Activated B cell treated with CpG ODN at 0.5 μM for 24 hours (primary cell): ENCODE data around the gene CHAF1A. TPM values are rescaled to one million over a fixed set of nuclear protein-coding genes. Genes with fewer than 3 reads are reported as not detected.

Source experiments
- ATAC-seq: fragments of 200-7000 bp; cut with Tn5 transposase; one replicate; pipeline ENCODE4 v1.10.0; 2021; ENCODE audit warnings: low read depth, mild to moderate bottlenecking, moderate library complexity
- CTCF ChIA-PET: fragments of 350-600 bp; sonication (Branson Sonifier 250); formaldehyde crosslinking; loops from one replicate; lab custom pipeline; 2021; ENCODE audit warnings: antibody characterized with exemption; lab: Charles Lee
- POLR2A ChIA-PET: fragments of 350-600 bp; sonication (Branson Sonifier 250); formaldehyde crosslinking; loops from one replicate; lab custom pipeline; 2021; ENCODE audit warnings: antibody characterized with exemption; lab: Charles Lee
- DNase-seq: peaks from one replicate; pipeline ENCODE4 v3.0.0; 2022
- H3K27ac Mint-ChIP-seq: one replicate; pipeline ENCODE4 v1.8.0; 2020; ENCODE audit warnings: mixed read lengths
- H3K27me3 Mint-ChIP-seq: one replicate; pipeline ENCODE4 v1.8.0; 2021; ENCODE audit warnings: mixed read lengths
- H3K36me3 Mint-ChIP-seq: one replicate; pipeline ENCODE4 v1.8.0; 2021; ENCODE audit warnings: low read depth, mixed read lengths
- H3K4me1 Mint-ChIP-seq: one replicate; pipeline ENCODE4 v1.8.0; 2021; ENCODE audit warnings: mixed read lengths
- H3K4me3 Mint-ChIP-seq: one replicate; pipeline ENCODE4 v1.8.0; 2020; ENCODE audit warnings: mild to moderate bottlenecking, mixed read lengths
- H3K9me3 Mint-ChIP-seq: one replicate; pipeline ENCODE4 v1.8.0; 2020; ENCODE audit warnings: mixed read lengths
- CTCF ChIP-seq: fragments of 200-600 bp; IDR thresholded peaks from one replicate; pipeline ENCODE4 v1.8.0; 2022; ENCODE audit warnings: antibody characterized with exemption, mild to moderate bottlenecking
- intact Hi-C: fragments of 100-400 bp; cut with micrococcal nuclease; formaldehyde crosslinking; loops from one replicate; pipeline ENCODE4 v1.15.1; 2024
- total RNA-seq: library from RNA; stranded (reverse); gene quantifications from 2 replicates; pipeline ENCODE4 v1.2.3, GENCODE V29; 2022

The CHAF1A gene
- total RNA-seq, 1 donor from 2014 or later: 19.2 TPM

DNA sequence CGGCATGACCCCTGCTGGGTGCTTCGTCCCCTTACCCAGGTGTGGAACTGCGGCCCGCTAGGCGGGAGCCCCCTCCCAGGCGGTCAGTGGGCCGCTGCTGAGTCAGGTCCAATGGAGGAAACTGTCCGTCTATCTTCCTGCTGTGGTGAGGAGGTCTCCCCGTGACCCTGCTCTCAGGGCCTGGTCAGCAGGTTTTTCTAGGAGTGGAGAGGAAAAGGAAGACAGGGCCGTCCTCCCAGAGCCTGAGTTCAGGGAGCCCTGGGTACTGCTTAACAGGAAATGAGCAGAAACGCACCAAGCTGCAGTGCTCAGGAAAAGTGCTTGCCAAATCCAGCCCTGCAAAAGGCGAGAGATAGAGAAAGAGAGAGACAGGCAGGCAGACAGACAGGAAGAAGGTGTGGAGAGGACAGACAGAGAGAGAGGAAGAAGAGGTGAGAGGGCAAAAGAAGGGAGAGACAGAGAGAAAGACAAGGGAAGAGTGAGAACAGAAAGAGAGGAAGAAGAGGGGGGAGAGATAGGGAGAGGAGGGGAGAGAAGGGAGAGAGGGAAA, 12.3 kb upstream of the CHAF1A start:
- Mint-ChIP-seq H3K9me3 (no peaks in the 10 kb centered on the region), H3K27me3 (no peaks in the 10 kb centered on the region), H3K4me3 (no peak overlapping the region), H3K36me3 (peaks cover 49% of the 10 kb centered on the region), H3K27ac (no peak overlapping the region), H3K4me1 (peaks cover 34% of the 10 kb centered on the region)
- ATAC-seq (no peak), DNase-seq (no peak)
- POLR2A ChIA-PET: interaction anchor here (0.6 kb wide), 1 partner anchor 9 kb away, joined by 4 read pairs; no protein-coding TSS in a partner anchor
- TF ChIP-seq CTCF: no peak
- intact Hi-C loops: no loop called here
- CTCF ChIA-PET: interaction anchor here (0.6 to 1.0 kb wide), 2 partner anchors 10 to 395 kb away, joined by 3 to 5 read pairs; partner anchors contain the start of gene SH3GL1

DNA sequence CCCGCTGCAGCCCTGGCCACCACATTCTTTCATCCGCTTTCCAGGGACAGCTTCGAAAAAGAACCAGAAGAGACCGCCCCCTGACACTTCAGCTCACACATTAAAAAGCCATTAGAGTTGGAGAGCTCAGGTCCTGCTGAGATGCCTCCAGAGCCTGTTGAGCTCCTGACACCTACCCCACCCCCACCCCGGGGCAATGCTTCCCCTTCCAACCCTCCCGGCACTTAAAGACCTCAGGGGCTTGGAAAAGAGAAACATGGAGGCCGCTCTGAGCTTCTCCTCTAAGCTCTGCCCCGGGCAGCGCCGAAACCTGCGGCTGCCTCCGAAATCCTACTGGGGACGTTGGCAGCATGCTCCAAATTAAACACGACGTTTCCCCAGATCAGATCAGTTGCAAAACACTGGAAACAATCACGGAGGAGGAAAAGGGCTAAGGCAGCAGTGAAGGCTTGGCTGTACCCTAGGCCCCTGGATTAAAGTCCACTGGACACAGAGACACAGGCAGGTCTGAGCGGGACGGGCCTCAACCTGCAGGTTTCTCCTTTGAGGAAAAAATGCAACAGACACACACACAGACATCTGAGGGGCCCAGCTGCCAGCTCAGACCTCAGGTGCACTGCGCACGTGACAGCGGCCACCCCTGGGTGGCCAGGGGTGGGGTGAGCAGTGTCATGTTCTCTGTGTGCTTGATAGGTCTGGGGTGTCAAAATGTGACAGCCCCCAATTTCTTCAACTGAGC, 11.7 kb upstream of the CHAF1A start:
- Mint-ChIP-seq H3K27ac (no peak overlapping the region), H3K4me3 (no peak overlapping the region), H3K9me3 (no peaks in the 10 kb centered on the region), H3K4me1 (peaks cover 34% of the 10 kb centered on the region), H3K27me3 (no peaks in the 10 kb centered on the region), H3K36me3 (peaks cover 50% of the 10 kb centered on the region)
- ATAC-seq: no peak
- intact Hi-C loops: no loop called here
- TF ChIP-seq CTCF: no peak
- no peak for DNase-seq
- POLR2A ChIA-PET: interaction anchor here (0.5 to 0.6 kb wide), 2 partner anchors 36 to 1405 kb away, joined by 3 to 8 read pairs; no protein-coding TSS in a partner anchor
- CTCF ChIA-PET: interaction anchor here (0.6 to 1.0 kb wide), 2 partner anchors 10 to 396 kb away, joined by 3 to 5 read pairs; partner anchors contain the start of gene SH3GL1

DNA sequence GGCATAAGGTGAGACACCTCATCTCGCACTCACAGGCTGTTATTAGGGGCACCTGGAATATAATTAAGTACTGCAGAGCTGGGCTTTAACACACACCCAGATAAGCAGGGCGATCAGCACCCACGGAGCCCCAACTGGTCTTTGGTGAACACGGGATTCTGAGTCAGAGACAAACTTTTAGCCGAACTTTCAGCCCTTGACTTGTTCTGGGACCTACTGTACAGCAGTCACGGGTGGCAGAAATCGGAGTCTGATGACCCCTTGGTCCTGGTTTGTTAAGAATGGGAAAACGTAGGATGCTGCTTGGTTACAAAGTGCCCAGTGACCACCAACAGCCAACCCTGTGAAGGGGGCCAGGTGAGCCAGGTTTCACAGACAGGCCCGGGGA, 11.1 kb upstream of the CHAF1A start:
- ChIA-PET CTCF (no interaction called here), POLR2A (interaction anchor here (0.5 kb wide), 1 partner anchor 35 kb away, joined by 3 read pairs; no protein-coding TSS in a partner anchor)
- DNase-seq: no peak
- H3K36me3 Mint-ChIP-seq: peaks cover 49% of the 10 kb centered on the region
- no peaks in the 10 kb centered on the region for H3K9me3 Mint-ChIP-seq
- intact Hi-C loops: no loop called here
- H3K4me3 Mint-ChIP-seq: no peak overlapping the region
- H3K27ac Mint-ChIP-seq: no peak overlapping the region
- H3K4me1 Mint-ChIP-seq: peaks cover 34% of the 10 kb centered on the region
- ATAC-seq: no peak
- TF ChIP-seq CTCF: no peak
- H3K27me3 Mint-ChIP-seq: no peaks in the 10 kb centered on the region

- no peak for DNase-seq
- no peak for TF ChIP-seq CTCF
- ChIA-PET POLR2A (interaction anchor here (0.5 kb wide), 1 partner anchor 35 kb away, joined by 3 read pairs; no protein-coding TSS in a partner anchor), CTCF (interaction anchor here (2.2 kb wide), 1 partner anchor 16 kb away, joined by 6 read pairs; no protein-coding TSS in a partner anchor)
- H3K4me3 Mint-ChIP-seq: no peak overlapping the region
- H3K4me1 Mint-ChIP-seq: peaks cover 36% of the 10 kb centered on the region
- no peaks in the 10 kb centered on the region for H3K9me3 Mint-ChIP-seq
- no peak overlapping the region for H3K27ac Mint-ChIP-seq
- no peak for ATAC-seq
- no peaks in the 10 kb centered on the region for H3K27me3 Mint-ChIP-seq
- H3K36me3 Mint-ChIP-seq: peaks cover 53% of the 10 kb centered on the region
- intact Hi-C loops: no loop called here
Measured at GRCh38 chr19:4391701-4392483, 10.5 kb upstream of the CHAF1A start.
